PC-3 (cell line): ENCODE measurements around the gene GATA1. TPM values are rescaled to one million over a fixed set of nuclear protein-coding genes. Genes with fewer than 3 reads are reported as not detected.

Source experiments
- ATAC-seq: fragments of 200-7000 bp; cut with Tn5 transposase; 2 replicates; pipeline ENCODE4 v1.9.1; 2020; ENCODE audit warnings: mild to moderate bottlenecking, moderate library complexity
- BruUV-seq: library from RNA; stranded (reverse); fragments of 400-500 nt; replicated peaks from 2 replicates; lab custom pipeline; 2021; lab: Mats Ljungman, UMichigan
- CTCF ChIA-PET: fragments of 300-600 bp; sonication (Branson Sonifier 250); formaldehyde crosslinking; loops from one replicate; lab custom pipeline; 2022; ENCODE audit warnings: antibody characterized with exemption; lab: Charles Lee
- POLR2A ChIA-PET: fragments of 300-600 bp; sonication (Branson Sonifier 250); formaldehyde crosslinking; loops from one replicate; lab custom pipeline; 2022; ENCODE audit warnings: antibody characterized with exemption; ENCODE audit not compliant: unreplicated experiment; lab: Charles Lee
- DNase-seq: peaks from one replicate; pipeline ENCODE4 v3.0.0-alpha.2; 2015
- H2AFZ ChIP-seq: fragments of 300-600 bp; sonication (generic); 2 replicates; pipeline ENCODE4 v1.6.0; 2016; ENCODE audit warnings: antibody characterized with exemption, low read length
- H3F3A ChIP-seq: fragments of 300-600 bp; sonication (generic); one replicate; pipeline ENCODE4 v1.6.0; 2017; ENCODE audit warnings: antibody characterized with exemption, low read length, control low read depth, mild to moderate bottlenecking; ENCODE audit not compliant: unreplicated experiment
- H3K27ac ChIP-seq: fragments of 300-600 bp; sonication (generic); 2 replicates; pipeline ENCODE4 v1.5.1; 2016; ENCODE audit warnings: mild to moderate bottlenecking, low read length
- H3K27me3 ChIP-seq: fragments of 300-600 bp; sonication (generic); 2 replicates; pipeline ENCODE4 v1.6.1; 2016; ENCODE audit warnings: low read length, mixed read lengths
- H3K36me3 ChIP-seq: fragments of 300-600 bp; sonication (generic); 2 replicates; pipeline ENCODE4 v1.6.1; 2016; ENCODE audit warnings: low read depth, mixed run types, low read length, mixed read lengths
- H3K4me1 ChIP-seq: fragments of 300-600 bp; sonication (generic); 2 replicates; pipeline ENCODE4 v1.5.1; 2016; ENCODE audit warnings: low read length; ENCODE audit not compliant: insufficient read depth
- H3K4me2 ChIP-seq: fragments of 300-600 bp; sonication (generic); 2 replicates; pipeline ENCODE4 v1.6.0; 2016; ENCODE audit warnings: low read length
- H3K4me3 ChIP-seq: fragments of 300-600 bp; sonication (generic); 2 replicates; pipeline ENCODE4 v1.5.1; 2016; ENCODE audit warnings: mild to moderate bottlenecking, low read length, mixed read lengths
- H3K79me2 ChIP-seq: fragments of 300-600 bp; sonication (generic); 2 replicates; pipeline ENCODE4 v1.6.1; 2017; ENCODE audit warnings: low read length, mixed read lengths
- H3K9ac ChIP-seq: fragments of 300-600 bp; sonication (generic); 2 replicates; pipeline ENCODE4 v1.6.0; 2016; ENCODE audit warnings: mild to moderate bottlenecking, low read length
- H3K9me2 ChIP-seq: fragments of 300-600 bp; sonication (generic); replicated peaks from 2 replicates; pipeline ENCODE4 v1.6.1; 2016; ENCODE audit warnings: mixed run types, low read length, mixed read lengths
- H3K9me3 ChIP-seq: fragments of 300-600 bp; sonication (generic); 2 replicates; pipeline ENCODE4 v1.6.1; 2016; ENCODE audit warnings: low read length, mixed read lengths
- H4K20me1 ChIP-seq: fragments of 300-600 bp; sonication (generic); 2 replicates; pipeline ENCODE4 v1.6.1; 2016; ENCODE audit warnings: low read length, mixed read lengths
- EZH2 ChIP-seq: fragments of 300-600 bp; sonication (generic); IDR thresholded peaks from one replicate; pipeline ENCODE4 v1.6.1; 2017; ENCODE audit warnings: antibody characterized with exemption, mild to moderate bottlenecking, low read length; ENCODE audit not compliant: unreplicated experiment
- EZH2phosphoT487 ChIP-seq: fragments of 300-600 bp; sonication (generic); IDR thresholded peaks from 2 replicates; pipeline ENCODE4 v1.6.1; 2018; ENCODE audit warnings: mild to moderate bottlenecking, antibody characterized with exemption, low read length, borderline replicate concordance
- intact Hi-C: fragments of 100-400 bp; cut with micrococcal nuclease; formaldehyde crosslinking; loops from 2 replicates; pipeline ENCODE4 v1.9.0; 2023
- total RNA-seq: library from RNA; depleted of rRNA; stranded (reverse); fragments of >200 nt; gene quantifications from 2 replicates; pipeline ENCODE4 v1.2.3, GENCODE V29; 2014
- TF ChIP-seq, protein P1 (sequence below): fragments of 300-600 bp; sonication (generic); conservative IDR thresholded peaks from 2 replicates; pipeline ENCODE4 v1.5.1; 2017; ENCODE audit warnings: antibody characterized with exemption, low read depth, mild to moderate bottlenecking, low read length

The GATA1 gene
- total RNA-seq, 1 experiment from 2014 or later = not detected

- Histone ChIP-seq H3F3A (no peaks in the 10 kb centered on the region), H3K9me2 (no peaks in the 10 kb centered on the region), H4K20me1 (no peaks in the 10 kb centered on the region), H3K27ac (no peak overlapping the region), H3K9ac (no peak overlapping the region), H3K79me2 (no peaks in the 10 kb centered on the region), H2AFZ (no peak overlapping the region), H3K27me3 (no peaks in the 10 kb centered on the region), H3K4me3 (no peak overlapping the region), H3K36me3 (no peaks in the 10 kb centered on the region), H3K4me2 (no peak overlapping the region), H3K9me3 (no peaks in the 10 kb centered on the region), H3K4me1 (no peaks in the 10 kb centered on the region)
- POLR2A ChIA-PET = interaction anchor here (0.6 kb wide), 1 partner anchor 33 kb away, joined by 4 read pairs; the partner anchor contains the start of gene HDAC6
- CTCF ChIA-PET = no interaction called here
- intact Hi-C loops = no loop called here
- BruUV-seq = no TSS peak
- TF ChIP-seq, protein P1, sequence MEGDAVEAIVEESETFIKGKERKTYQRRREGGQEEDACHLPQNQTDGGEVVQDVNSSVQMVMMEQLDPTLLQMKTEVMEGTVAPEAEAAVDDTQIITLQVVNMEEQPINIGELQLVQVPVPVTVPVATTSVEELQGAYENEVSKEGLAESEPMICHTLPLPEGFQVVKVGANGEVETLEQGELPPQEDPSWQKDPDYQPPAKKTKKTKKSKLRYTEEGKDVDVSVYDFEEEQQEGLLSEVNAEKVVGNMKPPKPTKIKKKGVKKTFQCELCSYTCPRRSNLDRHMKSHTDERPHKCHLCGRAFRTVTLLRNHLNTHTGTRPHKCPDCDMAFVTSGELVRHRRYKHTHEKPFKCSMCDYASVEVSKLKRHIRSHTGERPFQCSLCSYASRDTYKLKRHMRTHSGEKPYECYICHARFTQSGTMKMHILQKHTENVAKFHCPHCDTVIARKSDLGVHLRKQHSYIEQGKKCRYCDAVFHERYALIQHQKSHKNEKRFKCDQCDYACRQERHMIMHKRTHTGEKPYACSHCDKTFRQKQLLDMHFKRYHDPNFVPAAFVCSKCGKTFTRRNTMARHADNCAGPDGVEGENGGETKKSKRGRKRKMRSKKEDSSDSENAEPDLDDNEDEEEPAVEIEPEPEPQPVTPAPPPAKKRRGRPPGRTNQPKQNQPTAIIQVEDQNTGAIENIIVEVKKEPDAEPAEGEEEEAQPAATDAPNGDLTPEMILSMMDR = no peak
- TF ChIP-seq EZH2 (no peak), EZH2phosphoT487 (no peak)
- no peak for DNase-seq
- ATAC-seq = no peak
These were observed 17.2 kb upstream of the GATA1 start for GRCh38 chrX:48769230-48769629.

DNA sequence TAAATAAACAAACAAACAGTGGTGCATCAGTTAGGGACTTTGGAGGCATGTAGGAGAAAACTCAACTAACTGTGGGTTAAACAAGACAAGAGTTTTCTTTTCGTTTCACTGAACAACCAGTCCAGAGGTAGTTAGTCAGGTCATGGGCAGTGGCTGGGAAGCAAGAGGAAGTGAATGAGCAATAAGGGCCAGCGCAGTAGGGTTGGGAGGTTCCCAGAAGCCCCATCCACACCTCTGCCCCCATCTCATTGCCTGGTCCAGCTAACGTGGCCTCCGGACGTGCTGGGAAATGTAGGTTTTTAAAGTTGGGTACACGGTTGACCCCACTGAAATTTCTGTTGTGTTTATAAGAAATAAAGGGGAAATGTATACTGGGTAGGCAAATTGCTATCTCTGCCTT, 16.1 kb upstream of the GATA1 start:
- DNase-seq = no peak
- H4K20me1 ChIP-seq = no peaks in the 10 kb centered on the region
- no peak for ATAC-seq
- H3K79me2 ChIP-seq = no peaks in the 10 kb centered on the region
- POLR2A ChIA-PET = no interaction called here
- H3K36me3 ChIP-seq = no peaks in the 10 kb centered on the region
- H3K27me3 ChIP-seq = no peaks in the 10 kb centered on the region
- H3K4me3 ChIP-seq = no peak overlapping the region
- H3K4me2 ChIP-seq = no peak overlapping the region
- BruUV-seq = no TSS peak
- H3K4me1 ChIP-seq = no peaks in the 10 kb centered on the region
- TF ChIP-seq EZH2phosphoT487 (no peak), EZH2 (no peak)
- TF ChIP-seq, protein P1 = no peak
- no peaks in the 10 kb centered on the region for H3F3A ChIP-seq
- H3K9ac ChIP-seq = no peak overlapping the region
- no peak overlapping the region for H2AFZ ChIP-seq
- no peaks in the 10 kb centered on the region for H3K9me3 ChIP-seq
- no peak overlapping the region for H3K27ac ChIP-seq
- intact Hi-C loops = no loop called here
- CTCF ChIA-PET = no interaction called here
- no peaks in the 10 kb centered on the region for H3K9me2 ChIP-seq

DNA sequence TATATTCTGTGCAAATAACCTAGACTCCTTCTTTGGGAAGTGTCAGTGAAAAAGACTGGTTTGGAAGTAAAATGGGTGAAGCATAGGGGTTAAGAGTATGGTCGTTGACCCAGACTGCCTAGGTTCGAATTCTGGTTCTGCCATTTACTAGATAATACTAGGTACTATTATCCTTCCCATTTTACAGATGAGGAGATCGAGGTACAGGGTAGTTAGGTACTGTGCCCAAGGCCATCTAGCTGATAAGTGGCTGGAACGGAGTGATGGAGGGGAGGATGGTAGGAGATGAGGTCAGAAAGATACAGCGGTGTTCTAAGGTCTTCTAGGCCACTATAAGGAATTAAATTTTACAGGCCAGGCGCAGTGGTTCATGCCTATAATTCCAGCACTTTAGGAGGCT, 13.8 kb upstream of the GATA1 start:
- POLR2A ChIA-PET = no interaction called here
- intact Hi-C loops = no loop called here
- Histone ChIP-seq H3K36me3 (no peaks in the 10 kb centered on the region), H3K9me3 (no peaks in the 10 kb centered on the region), H3F3A (no peaks in the 10 kb centered on the region), H3K79me2 (no peaks in the 10 kb centered on the region), H3K27ac (no peak overlapping the region), H4K20me1 (no peaks in the 10 kb centered on the region), H3K4me2 (no peak overlapping the region), H3K9me2 (no peaks in the 10 kb centered on the region), H3K4me3 (no peak overlapping the region), H2AFZ (no peak overlapping the region), H3K27me3 (no peaks in the 10 kb centered on the region), H3K9ac (no peak overlapping the region), H3K4me1 (no peaks in the 10 kb centered on the region)
- BruUV-seq = no TSS peak
- no peak for DNase-seq
- no peak for ATAC-seq
- TF ChIP-seq, protein P1 = no peak
- TF ChIP-seq EZH2 (no peak), EZH2phosphoT487 (no peak)
- CTCF ChIA-PET = no interaction called here
